ENCODE results near the gene CDH24.
A peak's percentile ranks its signal among the peaks of the same experiment; 100 is the strongest.
"Not testable (repeated sequence)": the region's sequence is repeated elsewhere in the genome, so short reads cannot be mapped to it uniquely, and the experiment has no call there.

CDH24 gene

DNA sequence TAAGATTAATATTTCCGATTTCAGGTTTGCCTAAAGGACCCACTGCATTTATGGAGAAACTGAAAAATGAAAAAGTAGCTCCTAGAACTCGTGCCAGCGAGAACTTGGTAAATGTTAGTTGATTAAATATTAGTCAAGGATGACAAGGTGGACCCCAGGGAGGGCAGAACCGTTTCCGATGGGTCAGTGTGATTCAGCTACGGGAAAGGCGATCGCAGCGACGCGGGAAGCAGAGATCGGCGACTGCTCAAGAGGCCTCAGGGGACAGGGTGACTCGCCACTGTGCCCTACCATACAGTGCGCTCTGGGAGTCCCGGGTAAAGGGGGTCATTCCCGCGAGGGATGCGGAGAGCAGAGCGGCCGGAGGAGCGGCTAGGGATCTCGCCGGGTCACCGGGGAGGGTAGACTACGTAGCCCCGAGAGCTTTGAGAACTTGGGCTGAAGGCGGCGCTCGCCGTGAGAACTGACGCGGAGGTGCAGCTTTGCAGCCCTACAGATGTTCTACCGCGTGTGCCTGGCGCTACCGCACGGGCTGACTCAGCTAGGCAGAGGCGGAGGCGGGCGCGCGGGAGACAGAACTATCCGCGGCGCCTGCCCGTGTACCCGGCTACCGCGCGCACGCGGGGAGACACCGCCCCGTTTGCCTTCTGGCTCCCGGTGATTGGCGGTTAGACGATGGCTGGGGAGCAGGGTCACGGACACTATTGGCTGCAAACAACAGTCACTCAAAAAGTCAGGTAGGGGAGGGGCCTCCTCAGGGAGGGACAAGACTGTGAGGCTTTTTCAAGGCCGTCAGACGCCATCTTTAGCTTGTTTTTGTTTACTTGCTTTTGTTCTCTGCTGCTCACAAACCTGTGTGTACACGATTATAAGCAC is 50.5 kb downstream of the CDH24 start:
- H3K9ac ChIP-seq (ENCODE audit: low read depth, low read length): peak overlapping the region; percentile 89
- no peaks in the 10 kb centered on the region for H3K27me3 ChIP-seq (ENCODE audit: control insufficient read depth, insufficient read depth, low read length)
- H3K4me3 ChIP-seq (ENCODE audit: low read length): peak overlapping the region; percentile 79
- peak overlapping the region; percentile 93 for H3K4me2 ChIP-seq (ENCODE audit: low read length)
- H3K4me1 ChIP-seq (ENCODE audit: control insufficient read depth, insufficient read depth, low read length): peaks cover 38% of the 10 kb centered on the region
- H3K36me3 ChIP-seq (ENCODE audit: insufficient read depth, low read length): no peaks in the 10 kb centered on the region
- H3K9me3 ChIP-seq (replicated peaks; ENCODE audit: low read length): no peaks in the 10 kb centered on the region

- no peaks in the 10 kb centered on the region for H3K36me3 ChIP-seq (ENCODE audit: insufficient read depth, low read length)
- H3K9me3 ChIP-seq (replicated peaks; ENCODE audit: low read length): no peaks in the 10 kb centered on the region
- H3K4me2 ChIP-seq (ENCODE audit: low read length): peak overlapping the region; percentile 93
- H3K27me3 ChIP-seq (ENCODE audit: control insufficient read depth, insufficient read depth, low read length): no peaks in the 10 kb centered on the region
- peak overlapping the region; percentile 89 for H3K9ac ChIP-seq (ENCODE audit: low read depth, low read length)
- H3K4me3 ChIP-seq (ENCODE audit: low read length): peak overlapping the region; percentile 79
- H3K4me1 ChIP-seq (ENCODE audit: control insufficient read depth, insufficient read depth, low read length): peaks cover 38% of the 10 kb centered on the region
Measured at GRCh38 chr14:23006188-23006534, 51.2 kb downstream of the CDH24 start.

- no peaks in the 10 kb centered on the region for H3K36me3 ChIP-seq (ENCODE audit: insufficient read depth, low read length)
- peak overlapping the region; percentile 89 for H3K9ac ChIP-seq (ENCODE audit: low read depth, low read length)
- H3K4me2 ChIP-seq (ENCODE audit: low read length): peak overlapping the region; percentile 93
- peaks cover 38% of the 10 kb centered on the region for H3K4me1 ChIP-seq (ENCODE audit: control insufficient read depth, insufficient read depth, low read length)
- H3K4me3 ChIP-seq (ENCODE audit: low read length): peak overlapping the region; percentile 79
- H3K27me3 ChIP-seq (ENCODE audit: control insufficient read depth, insufficient read depth, low read length): no peaks in the 10 kb centered on the region
- H3K9me3 ChIP-seq (replicated peaks; ENCODE audit: low read length): no peaks in the 10 kb centered on the region
Measured at GRCh38 chr14:23005451-23006187, 51.7 kb downstream of the CDH24 start.

GRCh38 chr14:23004274-23004673 is 53.0 kb downstream of the CDH24 start:
- not testable (repeated sequence) for H3K4me2 ChIP-seq (ENCODE audit: low read length); H3K9me3 ChIP-seq (replicated peaks; ENCODE audit: low read length); H3K27me3 ChIP-seq (ENCODE audit: control insufficient read depth, insufficient read depth, low read length); H3K4me3 ChIP-seq (ENCODE audit: low read length); H3K9ac ChIP-seq (ENCODE audit: low read depth, low read length); H3K36me3 ChIP-seq (ENCODE audit: insufficient read depth, low read length)
- H3K4me1 ChIP-seq (ENCODE audit: control insufficient read depth, insufficient read depth, low read length): peaks cover 30% of the 10 kb centered on the region

DNA sequence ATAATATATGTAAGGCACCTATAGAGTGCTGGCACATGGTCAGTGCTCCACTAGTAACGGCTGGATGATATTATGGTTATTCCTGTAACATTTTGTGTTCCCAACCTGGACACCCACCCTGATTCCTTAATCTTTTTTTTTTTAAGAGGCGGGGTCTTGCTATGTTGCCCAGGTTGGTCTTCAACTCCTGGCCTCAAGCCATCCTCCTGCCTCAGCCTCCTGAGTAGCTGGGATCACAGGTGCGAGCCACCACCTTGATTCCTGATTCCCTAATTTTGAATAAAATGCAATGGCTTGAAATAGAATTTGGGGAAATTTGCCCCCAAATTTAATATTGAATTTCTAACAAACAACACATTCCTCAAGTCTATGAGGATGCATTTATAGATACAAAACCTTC is 54.7 kb downstream of the CDH24 start:
- H3K4me1 ChIP-seq (ENCODE audit: control insufficient read depth, insufficient read depth, low read length): peaks cover 20% of the 10 kb centered on the region
- H3K4me3 ChIP-seq (ENCODE audit: low read length): no peak overlapping the region
- no peaks in the 10 kb centered on the region for H3K9me3 ChIP-seq (replicated peaks; ENCODE audit: low read length)
- no peak overlapping the region for H3K4me2 ChIP-seq (ENCODE audit: low read length)
- no peak overlapping the region for H3K9ac ChIP-seq (ENCODE audit: low read depth, low read length)
- H3K27me3 ChIP-seq (ENCODE audit: control insufficient read depth, insufficient read depth, low read length): no peaks in the 10 kb centered on the region
- H3K36me3 ChIP-seq (ENCODE audit: insufficient read depth, low read length): no peaks in the 10 kb centered on the region

DNA sequence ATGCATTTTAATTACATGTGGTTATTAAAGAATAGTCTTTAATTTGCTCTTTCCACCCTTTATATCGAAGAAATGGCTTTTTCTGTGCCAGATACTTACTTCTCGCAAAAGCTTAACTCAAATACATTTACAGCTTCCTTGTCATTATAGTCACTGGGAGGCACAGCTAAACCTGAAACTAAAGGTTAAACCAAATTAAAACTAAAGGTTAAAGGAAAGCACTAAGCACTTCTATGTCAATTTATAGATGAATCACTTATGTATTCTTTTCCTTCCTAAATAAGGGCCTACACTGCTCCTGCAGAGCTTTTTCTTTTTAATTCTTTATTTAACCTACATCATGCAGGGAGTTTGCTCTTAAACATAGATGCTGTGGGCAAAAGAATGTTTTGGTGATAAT is 56.5 kb downstream of the CDH24 start:
- Histone ChIP-seq H3K9ac (ENCODE audit: low read depth, low read length) (no peak overlapping the region), H3K4me3 (ENCODE audit: low read length) (no peak overlapping the region), H3K36me3 (ENCODE audit: insufficient read depth, low read length) (no peaks in the 10 kb centered on the region), H3K4me2 (ENCODE audit: low read length) (no peak overlapping the region), H3K9me3 (replicated peaks; ENCODE audit: low read length) (no peaks in the 10 kb centered on the region), H3K27me3 (ENCODE audit: control insufficient read depth, insufficient read depth, low read length) (no peaks in the 10 kb centered on the region), H3K4me1 (ENCODE audit: control insufficient read depth, insufficient read depth, low read length) (peaks cover 10% of the 10 kb centered on the region)

GRCh38 chr14:22998329-22999012 is 58.8 kb downstream of the CDH24 start:
- Histone ChIP-seq H3K9ac (ENCODE audit: low read depth, low read length) (no peak overlapping the region), H3K27me3 (ENCODE audit: control insufficient read depth, insufficient read depth, low read length) (no peaks in the 10 kb centered on the region), H3K9me3 (replicated peaks; ENCODE audit: low read length) (no peaks in the 10 kb centered on the region), H3K36me3 (ENCODE audit: insufficient read depth, low read length) (no peaks in the 10 kb centered on the region), H3K4me2 (ENCODE audit: low read length) (no peak overlapping the region), H3K4me3 (ENCODE audit: low read length) (no peak overlapping the region), H3K4me1 (ENCODE audit: control insufficient read depth, insufficient read depth, low read length) (peaks cover 6% of the 10 kb centered on the region)

DNA sequence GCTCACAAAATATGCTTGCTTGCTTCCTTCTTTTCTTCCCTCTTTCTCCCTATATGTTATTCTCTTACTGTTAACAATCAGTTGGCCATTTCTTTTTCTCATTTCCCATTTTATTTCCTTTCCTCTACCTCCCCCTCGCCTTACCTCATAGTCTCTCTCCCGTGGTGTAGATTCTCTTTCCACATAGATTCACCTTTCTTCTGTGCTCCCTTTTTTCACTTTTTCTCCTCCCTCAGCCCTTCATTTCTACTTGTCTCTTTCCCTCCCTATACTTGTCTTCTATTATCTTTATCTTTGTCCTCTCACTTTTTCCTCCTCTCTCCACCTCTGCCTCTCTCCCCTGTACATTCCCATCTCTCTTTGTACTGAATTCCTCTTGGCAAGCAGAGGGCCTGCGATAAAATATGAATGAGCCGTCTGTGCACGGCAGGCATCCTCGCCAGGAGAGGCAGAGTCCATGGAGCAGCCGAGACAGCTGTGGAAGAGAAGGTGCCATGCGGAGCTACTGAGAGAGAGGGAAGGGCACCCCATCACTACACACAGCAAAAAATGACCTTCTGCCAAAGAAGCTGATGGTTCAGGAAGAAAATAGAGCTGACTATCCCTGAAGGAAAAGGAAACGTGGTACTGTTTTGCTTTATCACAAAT is 59.5 kb downstream of the CDH24 start:
- no peaks in the 10 kb centered on the region for H3K27me3 ChIP-seq (ENCODE audit: control insufficient read depth, insufficient read depth, low read length)
- no peak overlapping the region for H3K4me3 ChIP-seq (ENCODE audit: low read length)
- H3K4me2 ChIP-seq (ENCODE audit: low read length): no peak overlapping the region
- peaks cover 6% of the 10 kb centered on the region for H3K4me1 ChIP-seq (ENCODE audit: control insufficient read depth, insufficient read depth, low read length)
- H3K9me3 ChIP-seq (replicated peaks; ENCODE audit: low read length): no peaks in the 10 kb centered on the region
- H3K9ac ChIP-seq (ENCODE audit: low read depth, low read length): no peak overlapping the region
- H3K36me3 ChIP-seq (ENCODE audit: insufficient read depth, low read length): no peaks in the 10 kb centered on the region
